ENCODE measurements around the gene AHNAK.

Gene AHNAK

DNA sequence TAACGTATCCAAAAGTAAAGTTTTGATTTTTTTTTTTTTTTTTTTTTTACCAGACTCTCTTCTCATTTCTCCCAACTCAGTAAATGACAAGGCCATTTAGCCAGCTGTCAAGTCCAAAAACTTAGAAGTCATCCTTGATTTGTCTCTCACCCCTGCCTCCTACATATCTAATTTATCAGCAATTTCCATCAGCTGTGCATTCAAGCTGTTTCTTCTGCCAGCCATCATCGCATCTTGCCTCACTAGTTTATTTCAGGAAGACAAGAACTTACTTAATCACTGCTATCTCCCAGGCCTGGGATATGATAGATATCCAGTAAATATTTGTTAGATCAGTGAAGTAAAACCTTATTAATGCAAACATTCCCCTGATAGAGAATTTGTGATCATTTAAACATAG lies 80.2 kb downstream of the AHNAK start:
- in situ Hi-C loops (cut with MboI; ENCODE audit: low sequenced_read_pairs, unreplicated experiment) = no loop called here
- no peak for DNase-seq (ENCODE audit: low spot score)
- TF ChIP-seq, protein P1, sequence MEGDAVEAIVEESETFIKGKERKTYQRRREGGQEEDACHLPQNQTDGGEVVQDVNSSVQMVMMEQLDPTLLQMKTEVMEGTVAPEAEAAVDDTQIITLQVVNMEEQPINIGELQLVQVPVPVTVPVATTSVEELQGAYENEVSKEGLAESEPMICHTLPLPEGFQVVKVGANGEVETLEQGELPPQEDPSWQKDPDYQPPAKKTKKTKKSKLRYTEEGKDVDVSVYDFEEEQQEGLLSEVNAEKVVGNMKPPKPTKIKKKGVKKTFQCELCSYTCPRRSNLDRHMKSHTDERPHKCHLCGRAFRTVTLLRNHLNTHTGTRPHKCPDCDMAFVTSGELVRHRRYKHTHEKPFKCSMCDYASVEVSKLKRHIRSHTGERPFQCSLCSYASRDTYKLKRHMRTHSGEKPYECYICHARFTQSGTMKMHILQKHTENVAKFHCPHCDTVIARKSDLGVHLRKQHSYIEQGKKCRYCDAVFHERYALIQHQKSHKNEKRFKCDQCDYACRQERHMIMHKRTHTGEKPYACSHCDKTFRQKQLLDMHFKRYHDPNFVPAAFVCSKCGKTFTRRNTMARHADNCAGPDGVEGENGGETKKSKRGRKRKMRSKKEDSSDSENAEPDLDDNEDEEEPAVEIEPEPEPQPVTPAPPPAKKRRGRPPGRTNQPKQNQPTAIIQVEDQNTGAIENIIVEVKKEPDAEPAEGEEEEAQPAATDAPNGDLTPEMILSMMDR (IDR thresholded peaks at IDR 0.05; ENCODE audit: borderline replicate concordance, control extremely low read depth, extremely low read depth, insufficient read depth, missing control alignments) = no peak

DNA sequence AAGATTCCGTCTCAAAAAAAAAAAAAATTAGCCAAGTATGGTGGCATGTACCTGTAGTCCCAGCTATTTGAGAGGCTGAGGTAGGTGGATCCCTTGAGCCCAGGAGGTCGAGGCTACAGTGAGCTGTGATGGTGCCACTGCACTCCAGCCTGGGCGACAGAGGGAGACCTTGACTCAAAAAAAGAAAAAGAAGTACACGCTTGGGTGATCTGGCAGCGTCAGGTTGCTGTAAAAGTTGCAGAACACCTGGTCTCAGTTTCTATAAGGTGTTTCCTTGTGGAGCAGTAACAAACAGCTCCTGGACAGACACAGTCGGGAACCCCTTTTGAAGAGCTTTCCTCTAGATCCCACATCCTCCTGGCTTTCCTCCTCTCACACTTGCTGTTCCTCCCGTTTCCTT lies 82.0 kb downstream of the AHNAK start:
- TF ChIP-seq, protein P1 (IDR thresholded peaks at IDR 0.05; ENCODE audit: borderline replicate concordance, control extremely low read depth, extremely low read depth, insufficient read depth, missing control alignments) = peak; percentile 39
- in situ Hi-C loops (cut with MboI; ENCODE audit: low sequenced_read_pairs, unreplicated experiment) = no loop called here
- no peak for DNase-seq (ENCODE audit: low spot score)

DNA sequence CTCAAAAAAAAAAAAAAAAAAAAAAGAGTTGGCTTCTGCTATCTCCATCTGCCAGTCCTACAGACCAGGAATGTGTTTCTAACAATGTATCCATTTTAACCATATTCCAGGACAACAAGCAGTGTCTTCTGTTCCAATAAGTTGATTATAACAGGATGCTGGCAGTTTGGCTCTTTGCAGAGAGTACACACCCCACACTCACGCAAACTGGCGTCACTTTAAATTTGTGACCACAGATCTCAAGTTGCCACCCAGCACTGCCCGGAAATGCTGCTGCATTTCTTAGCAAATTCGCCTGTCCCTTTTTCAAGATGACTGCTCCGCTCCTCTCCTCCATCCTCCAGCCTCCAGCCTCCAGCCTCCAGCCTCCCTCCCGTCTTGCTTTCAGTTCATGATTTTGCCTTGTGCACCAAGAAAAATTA lies 83.5 kb downstream of the AHNAK start:
- no peak for DNase-seq (ENCODE audit: low spot score)
- in situ Hi-C loops (cut with MboI; ENCODE audit: low sequenced_read_pairs, unreplicated experiment) = no loop called here
- TF ChIP-seq, protein P1 (IDR thresholded peaks at IDR 0.05; ENCODE audit: borderline replicate concordance, control extremely low read depth, extremely low read depth, insufficient read depth, missing control alignments) = no peak

DNA sequence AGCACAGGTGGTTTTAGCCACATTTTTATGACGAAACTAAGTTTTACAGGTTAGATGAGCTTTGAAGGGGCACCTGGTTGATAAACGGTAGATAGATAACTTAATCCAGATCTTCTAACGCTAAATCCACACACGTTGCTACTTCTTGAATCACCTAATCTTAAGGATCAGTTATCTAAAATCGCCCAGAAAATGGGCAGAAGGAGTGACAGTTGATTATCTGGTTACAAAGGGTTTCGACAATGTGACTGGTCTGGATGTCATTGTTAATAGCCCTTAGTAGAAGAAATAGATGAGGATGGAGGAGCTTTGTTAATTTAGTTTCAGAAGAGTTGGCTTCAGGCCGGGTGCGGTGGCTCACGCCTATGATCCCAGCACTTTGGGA lies 84.1 kb downstream of the AHNAK start:
- TF ChIP-seq, protein P1 (IDR thresholded peaks at IDR 0.05; ENCODE audit: borderline replicate concordance, control extremely low read depth, extremely low read depth, insufficient read depth, missing control alignments) = no peak

DNA sequence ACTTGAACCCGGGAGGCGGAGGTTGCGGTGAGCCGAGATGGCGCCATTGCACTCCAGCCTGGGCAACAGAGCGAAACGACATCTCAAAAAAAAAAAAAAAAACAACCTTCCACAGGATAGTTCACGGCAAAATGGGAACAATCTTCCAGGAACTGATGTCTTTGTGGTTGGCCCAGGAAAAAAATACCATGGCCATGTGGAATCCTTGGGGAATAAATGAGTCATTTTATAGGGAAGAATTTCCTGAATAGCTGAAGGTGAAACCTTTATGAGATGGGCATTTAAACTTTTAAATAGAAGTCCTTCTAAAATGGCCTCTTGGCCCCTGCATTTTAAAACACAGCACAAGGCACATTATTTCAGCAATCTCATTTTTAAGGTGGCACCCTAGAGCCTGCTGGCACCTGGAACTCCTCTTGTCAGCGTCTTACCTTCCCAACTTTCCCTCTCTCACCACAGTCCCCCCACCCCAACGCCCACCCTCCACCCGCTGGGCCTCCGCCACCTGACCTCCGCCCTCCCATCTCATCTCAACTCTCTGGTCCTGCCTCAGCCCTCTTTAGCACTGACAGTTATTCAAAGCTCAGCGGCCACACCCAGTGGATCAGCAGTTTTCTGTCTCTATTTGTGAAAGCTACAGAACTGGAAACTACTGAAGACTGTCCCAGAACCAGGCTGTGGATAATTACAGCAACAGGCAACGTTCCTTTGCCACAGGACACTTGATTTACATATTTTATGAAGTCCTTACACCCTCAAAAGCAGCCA lies 84.7 kb downstream of the AHNAK start:
- TF ChIP-seq, protein P1 (IDR thresholded peaks at IDR 0.05; ENCODE audit: borderline replicate concordance, control extremely low read depth, extremely low read depth, insufficient read depth, missing control alignments) = no peak
- no peak for DNase-seq (ENCODE audit: low spot score)
- in situ Hi-C loops (cut with MboI; ENCODE audit: low sequenced_read_pairs, unreplicated experiment) = no loop called here

More for the DNA sequence above, 84.1 kb downstream of the AHNAK start:
- DNase-seq (ENCODE audit: low spot score) = no peak
- in situ Hi-C loops (cut with MboI; ENCODE audit: low sequenced_read_pairs, unreplicated experiment) = no loop called here

DNA sequence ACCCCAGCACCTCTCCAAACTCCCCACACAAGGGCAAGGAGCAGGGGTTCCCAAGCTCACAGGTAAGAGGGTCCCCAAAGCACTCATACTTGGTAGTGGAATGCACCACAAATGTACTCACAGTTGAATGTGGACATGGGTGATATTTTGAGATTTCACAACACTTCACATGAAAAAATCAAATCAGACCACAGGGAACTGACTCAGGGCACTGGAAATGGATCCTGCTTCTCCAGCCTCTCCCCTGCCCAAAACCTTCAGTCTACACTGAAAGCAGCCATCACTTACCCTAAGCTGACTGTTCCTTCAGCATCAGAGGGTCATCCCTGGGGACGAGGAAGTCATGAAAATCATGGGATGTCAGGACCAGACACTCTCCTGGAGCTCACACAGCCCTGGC lies 87.5 kb downstream of the AHNAK start:
- in situ Hi-C loops (cut with MboI; ENCODE audit: low sequenced_read_pairs, unreplicated experiment) = no loop called here
- TF ChIP-seq, protein P1 (IDR thresholded peaks at IDR 0.05; ENCODE audit: borderline replicate concordance, control extremely low read depth, extremely low read depth, insufficient read depth, missing control alignments) = no peak

More for the DNA sequence above, 87.5 kb downstream of the AHNAK start:
- DNase-seq (ENCODE audit: low spot score) = no peak
